LHCN-M2 (cell line): ENCODE measurements around the gene ZMIZ2. TPM values are rescaled to one million over a fixed set of nuclear protein-coding genes. Genes with fewer than 3 reads are reported as not detected.
"Not testable (repeated sequence)": the region's sequence is repeated elsewhere in the genome, so short reads cannot be mapped to it uniquely, and the experiment has no call there.

ENCODE experiments used
- DNase-seq: peaks from one replicate; pipeline ENCODE4 v3.0.0-alpha.2; 2012; ENCODE audit warnings: low read depth
- total RNA-seq: library from RNA; depleted of rRNA; stranded (reverse); fragments of >200 nt; gene quantifications from 2 replicates; pipeline ENCODE4 v1.2.3, GENCODE V29; 2014

Gene ZMIZ2
- total RNA-seq, 1 experiment from 2014 or later: 26.7 TPM

DNA sequence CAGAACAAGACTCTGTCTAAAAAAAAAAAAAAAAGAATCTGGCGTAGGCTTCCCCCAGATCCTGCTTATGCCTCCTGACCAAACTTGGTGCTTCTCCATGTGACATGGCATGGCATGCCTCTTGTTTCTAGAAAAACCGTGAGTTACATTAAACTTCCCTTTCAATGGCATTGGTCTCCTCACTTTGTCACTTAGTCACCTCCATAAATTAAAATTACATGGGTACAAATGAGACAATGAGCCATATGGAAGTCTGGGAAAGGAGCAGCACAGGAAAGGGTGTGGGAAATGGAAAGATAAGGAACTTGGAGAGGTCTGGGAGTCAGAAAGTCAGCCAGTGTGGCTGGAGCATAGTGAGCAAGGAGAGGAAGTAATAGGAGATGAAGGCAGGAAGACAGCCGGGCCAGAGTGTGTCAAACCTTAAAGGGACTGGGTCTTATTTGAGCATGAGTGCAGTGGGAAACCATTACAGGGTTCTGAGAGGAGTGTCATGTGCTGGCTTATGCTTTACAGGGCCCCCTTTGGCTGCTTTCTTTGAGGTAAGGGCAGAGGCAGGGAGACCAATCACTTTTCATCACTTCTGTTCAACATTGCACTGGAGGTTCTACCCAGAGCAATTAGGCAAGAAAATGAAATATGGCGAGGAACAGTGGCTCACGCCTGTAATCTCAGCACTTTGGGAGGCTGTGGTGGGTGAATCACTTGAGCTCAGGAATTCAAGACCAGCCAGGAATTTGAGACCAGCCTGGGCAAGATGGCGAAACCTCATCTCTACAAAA, 21.3 kb upstream of the ZMIZ2 start:
- peak; percentile 91 for DNase-seq

DNA sequence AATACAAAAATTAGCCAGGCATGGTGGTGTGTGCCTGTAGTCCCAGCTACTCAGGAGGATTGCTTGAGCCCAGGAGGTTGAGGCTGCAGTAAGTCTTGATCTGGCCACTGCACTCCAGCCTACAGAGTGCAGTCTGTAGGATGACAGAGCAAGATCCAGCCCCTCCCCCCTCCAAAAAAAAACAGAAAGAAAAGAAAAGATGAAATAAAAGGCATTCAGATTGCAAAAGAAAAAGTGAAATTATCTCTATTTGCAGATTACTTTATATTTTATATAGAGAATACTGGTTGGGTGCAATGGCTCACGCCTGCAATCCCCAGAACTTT, 20.7 kb upstream of the ZMIZ2 start:
- no peak for DNase-seq

DNA sequence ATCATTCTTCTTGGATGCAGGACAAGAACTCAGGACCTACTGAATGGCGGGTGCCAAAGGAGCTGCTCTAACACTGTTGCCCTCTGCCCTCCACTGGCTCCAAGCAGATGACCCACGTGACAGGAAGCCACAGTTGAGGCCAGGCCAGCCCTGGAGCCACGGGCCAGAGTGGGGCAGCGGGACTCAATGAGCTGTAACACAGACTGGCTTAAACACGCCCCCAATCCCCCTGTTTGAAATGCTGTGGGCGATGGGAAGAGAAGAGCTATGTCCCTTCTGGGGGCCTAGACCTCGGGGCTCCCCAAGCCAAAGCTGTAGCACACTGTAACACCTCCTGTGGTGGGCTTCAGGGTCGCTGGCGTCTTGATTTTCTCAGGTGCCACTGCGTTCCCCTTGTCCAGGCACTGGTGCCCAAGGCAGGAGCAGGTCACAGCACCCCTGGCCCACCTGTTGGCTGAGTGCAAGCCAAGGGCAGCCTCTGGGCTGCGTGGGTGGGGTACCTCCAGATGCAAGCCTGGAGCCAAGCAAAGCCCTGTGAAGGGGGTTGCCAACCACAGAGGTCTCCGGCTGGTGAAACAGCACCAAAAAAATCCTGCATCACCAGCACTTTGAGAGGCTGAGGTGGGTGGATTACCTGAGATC, 18.6 kb upstream of the ZMIZ2 start:
- no peak for DNase-seq

DNA sequence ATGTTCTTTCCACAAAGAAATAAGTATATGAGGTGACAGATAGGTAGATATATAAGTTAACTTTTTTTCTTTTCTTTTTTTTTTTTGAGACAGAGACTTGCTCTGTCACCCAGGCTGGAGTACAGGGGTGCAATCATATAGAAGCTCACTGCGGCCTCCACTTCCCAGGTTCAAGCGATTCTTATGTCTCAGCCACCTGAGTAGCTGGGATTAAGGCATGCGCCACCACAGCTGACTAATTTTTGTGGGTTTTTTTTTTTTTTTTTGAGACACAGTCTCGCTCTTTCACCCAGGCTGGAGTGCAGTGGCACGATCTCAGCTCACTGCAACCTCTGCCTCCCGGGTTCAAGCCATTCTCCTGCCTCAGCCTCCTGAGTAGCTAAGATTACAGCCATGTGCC, 15.7 kb upstream of the ZMIZ2 start:
- DNase-seq: not testable (repeated sequence)

DNA sequence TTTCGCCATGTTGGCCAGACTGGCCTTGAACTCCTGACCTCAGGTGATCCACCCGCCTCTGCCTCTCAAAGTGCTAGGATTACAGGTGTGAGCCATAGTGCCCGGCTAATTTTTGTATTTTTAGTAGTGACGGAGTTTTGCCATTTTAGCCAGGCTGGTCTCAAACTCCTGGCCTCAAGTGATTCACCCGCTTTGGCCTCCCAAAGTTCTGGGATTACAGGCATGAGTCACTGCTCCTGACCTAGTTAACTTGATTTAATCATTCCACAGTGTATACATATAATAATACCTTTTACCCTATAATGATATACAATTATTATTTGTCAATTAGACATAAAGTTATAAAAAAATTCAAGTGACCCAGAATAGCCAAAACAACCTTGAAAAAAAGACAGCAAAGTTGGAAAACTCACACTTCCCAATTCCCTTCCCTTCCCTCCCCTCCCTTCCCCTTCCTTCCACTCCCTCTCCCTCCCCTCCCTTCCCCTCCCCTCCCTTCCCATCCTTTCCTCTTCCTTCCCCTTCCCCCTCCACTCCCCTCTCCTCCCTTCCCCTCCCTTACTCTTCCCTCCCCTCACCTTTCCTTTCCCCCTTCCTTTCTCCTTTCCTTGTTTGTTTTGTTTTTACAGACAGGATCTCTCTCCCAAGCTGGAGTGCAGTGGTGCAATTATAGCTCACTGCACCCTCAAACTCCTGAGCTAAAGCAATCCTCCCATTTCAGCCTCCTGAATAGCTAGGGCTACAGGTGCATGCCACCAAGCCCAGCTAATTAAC, 14.8 kb upstream of the ZMIZ2 start:
- DNase-seq: peak; percentile 95

DNA sequence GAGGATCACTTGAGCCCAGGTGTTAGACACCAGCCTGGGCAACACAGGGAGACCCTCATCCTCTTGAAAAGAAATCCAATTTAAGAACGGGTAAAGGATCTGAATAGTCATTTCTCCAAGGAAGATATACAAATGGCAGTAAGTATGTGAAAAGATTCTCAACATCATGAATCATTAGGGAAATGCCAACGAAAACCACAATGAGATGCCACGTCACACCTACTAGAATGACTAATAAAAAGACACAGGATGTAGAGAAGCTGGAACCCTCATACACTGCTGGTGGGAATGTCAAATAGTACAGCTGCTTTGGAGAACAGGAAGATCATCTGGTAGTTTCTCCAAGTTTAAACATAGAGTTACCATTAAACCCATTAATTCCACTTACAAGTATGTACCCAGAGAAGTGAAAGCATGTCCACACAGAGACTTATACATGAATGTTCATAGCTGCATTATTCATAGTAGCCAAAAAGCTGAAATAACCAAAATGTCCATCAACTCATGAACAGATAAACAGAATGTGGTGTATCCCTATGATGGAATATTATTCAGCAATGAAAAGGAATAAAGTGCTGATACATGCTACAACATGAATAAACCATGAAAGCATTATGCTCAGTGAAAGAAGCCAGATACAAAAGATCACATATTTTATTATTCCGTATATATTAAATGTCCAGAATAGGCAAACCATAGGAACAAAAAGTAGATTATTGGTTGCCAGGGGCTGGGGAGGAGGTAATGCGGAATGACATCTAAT, 13.1 kb upstream of the ZMIZ2 start:
- peak; percentile 100 for DNase-seq

DNA sequence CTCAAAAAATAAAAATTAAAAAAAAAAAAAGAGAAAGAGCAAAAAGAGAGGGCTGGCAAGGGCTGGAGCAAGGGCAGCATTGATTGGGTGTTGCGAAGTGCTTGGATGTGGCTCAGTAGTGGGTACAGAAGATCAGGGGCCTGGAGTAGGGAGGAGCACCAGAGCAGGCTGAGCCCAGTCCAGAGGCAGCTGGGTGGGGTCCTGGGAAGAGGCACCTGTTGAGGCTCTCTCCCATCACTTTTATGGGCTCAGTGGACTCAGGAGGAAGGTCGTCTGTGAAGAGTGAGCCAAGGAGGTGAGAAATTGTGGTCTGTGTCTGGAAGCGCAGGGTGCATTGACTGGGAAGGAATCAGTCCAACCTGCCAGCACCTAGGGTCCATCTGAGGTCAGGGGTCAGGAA, 11.8 kb upstream of the ZMIZ2 start:
- no peak for DNase-seq

DNA sequence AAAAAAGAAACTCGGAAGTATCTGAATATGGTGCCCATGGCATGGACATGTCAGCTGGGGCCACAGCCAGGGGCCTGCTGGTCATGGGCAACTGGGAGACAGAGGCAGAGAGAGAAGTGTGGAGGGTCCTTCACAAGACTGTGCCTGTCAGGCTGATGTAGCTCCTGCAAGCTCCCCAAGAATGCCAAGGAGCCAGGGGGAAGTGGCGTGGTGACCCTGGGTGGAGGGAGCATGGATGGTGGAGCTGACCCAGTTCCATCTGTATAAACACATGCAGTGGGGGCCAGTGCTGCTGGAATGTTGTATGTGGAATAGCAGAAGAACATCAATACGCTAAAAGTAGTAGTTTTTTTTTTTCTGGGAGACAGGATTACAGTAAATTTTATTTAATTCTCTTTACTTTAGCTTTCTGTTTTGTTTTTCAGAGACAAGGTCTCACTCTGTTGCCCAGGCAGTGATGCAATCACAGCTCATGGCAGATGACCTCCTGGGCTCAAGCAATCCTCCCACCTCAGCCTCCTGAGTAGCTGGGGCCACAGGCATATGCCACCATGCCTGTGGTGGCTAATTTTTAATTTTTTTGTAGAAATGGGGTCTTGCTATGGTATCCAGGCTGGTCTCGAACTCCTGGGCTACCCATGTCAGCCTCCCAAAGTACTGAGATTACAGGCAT, 10.5 kb upstream of the ZMIZ2 start:
- peak; percentile 22 for DNase-seq

DNA sequence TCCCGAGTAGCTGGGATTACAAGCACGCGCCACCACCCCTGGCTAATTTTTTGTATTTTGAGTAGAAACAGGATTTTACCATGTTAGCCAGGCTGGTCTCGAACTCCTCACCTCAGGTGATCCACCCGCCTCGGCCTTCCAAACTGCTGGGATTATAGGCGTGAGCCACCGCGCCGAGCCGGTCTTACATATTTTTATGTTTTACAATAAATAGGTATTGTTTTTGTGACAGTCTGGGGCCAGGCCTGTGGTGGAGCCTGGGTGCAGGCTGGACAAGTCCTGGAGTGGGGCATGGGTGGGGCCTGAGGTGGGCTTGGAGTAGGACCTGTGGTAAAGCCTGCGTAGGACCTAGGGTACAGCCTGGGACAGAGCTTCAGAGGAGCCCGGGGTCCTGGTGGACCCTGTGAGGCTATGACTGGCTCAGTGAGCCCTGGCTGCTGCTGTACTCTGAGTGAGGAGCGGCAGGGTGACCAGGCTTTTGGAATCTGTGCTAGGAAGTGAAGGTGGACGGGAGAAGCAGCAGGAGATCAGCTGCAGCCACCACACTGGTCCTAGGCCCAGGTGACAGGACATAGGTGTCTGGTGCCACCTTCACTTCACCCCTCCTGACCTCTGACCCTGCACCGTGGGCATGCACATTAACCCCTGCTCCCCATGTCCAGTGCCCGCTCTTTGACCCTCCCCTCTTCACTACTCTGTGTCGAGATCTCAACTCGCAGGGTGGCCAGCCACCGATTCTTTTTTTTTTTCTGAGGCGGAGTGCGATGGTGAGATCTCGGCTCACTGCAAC, 9.6 kb upstream of the ZMIZ2 start:
- DNase-seq: no peak

DNA sequence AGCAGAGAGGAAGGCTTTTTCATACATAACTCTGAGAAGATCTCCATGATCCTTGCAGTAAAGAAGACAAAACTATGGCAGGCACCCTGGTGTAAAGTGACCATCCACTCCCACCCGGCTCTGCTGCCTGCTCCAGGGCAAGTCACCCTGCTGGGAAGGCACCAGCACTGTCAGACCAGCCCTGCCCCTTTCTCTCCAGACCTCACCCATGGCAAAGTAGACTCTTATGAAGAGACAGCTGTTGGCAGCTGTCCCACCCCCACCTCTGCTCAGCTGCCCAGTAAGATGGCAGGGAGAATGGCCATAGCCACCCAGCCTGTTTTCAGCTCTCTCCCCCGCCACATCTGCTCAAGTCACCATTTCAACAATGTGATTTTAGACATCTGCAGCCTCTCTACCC, 8.6 kb upstream of the ZMIZ2 start:
- DNase-seq: peak; percentile 74

DNA sequence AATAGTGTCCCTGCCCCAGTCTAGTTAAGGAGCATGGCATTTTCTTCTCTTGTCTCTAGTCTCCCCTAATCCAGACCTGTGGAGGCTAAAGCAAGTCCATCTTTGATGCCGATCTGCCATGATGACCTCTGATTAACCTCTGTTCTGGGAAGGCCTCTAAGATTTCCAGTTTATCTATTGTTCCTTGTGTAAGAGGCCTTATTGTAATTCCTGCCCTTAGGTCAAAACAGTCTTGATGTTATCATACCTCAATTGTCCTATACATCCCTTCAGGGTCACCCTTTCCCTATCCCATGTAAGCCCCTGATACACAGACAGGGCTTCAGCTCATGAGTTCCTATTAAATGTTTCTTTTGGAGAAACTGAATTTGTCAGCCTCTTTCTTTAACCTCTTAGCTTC, 4.9 kb upstream of the ZMIZ2 start:
- DNase-seq: no peak

DNA sequence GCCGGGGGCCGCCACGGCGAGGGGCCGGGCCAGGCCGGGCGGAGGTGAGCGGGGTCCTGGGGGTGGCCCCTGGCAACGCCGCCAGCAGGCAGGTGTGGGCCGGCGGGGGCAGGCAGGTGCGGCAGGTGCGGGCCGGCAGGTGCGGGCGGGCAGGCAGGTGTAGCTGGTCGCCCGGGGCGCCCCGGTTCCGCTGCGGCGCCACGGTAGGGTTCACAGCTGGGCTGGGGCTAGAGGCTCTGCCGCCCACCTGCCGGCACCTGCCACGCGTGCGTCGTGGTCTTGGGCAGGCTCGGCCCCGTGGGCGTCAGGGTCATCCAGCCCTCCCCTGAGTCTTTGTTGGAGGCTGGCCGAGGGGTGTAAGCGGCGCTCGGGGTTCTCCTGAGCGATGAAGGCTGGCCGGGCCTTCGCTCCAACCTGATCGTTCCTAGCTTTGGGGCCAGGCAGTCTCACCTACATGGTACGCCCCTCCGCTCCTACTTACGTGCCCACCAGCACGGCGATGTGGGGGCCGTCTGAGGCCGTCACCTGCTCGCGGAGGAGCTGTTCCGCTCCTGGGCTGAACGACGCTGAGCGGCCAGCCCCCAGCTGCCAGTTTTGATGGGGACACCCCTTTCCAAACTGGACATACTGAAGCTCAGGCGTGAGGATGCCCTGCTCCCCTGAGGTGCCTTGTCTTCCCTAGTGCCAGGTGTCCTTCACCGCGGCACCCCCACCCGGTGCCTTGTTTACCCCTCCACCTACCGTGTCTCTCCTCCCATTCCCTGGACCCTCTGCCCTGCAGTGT, 493 bp downstream of the ZMIZ2 start:
- no peak for DNase-seq

DNA sequence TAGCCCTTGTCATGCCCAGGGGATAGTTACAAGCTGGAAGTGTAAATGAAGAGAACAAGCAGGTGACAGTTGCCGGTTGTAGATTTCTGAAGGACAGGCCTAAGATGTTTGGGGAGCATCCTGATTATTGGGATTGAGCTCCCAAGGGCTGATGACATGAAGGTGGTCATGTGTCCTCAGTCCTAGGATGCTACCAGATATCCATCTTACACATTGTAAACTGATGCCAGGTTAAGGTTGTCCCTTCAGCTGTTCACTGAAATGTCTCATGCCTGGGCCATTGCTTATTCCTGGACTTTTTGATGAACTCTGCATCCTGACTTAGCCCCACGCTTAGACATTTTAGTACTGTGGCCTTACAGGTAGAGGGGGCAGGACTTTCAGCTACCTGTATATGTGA, 1.3 kb downstream of the ZMIZ2 start:
- no peak for DNase-seq

DNA sequence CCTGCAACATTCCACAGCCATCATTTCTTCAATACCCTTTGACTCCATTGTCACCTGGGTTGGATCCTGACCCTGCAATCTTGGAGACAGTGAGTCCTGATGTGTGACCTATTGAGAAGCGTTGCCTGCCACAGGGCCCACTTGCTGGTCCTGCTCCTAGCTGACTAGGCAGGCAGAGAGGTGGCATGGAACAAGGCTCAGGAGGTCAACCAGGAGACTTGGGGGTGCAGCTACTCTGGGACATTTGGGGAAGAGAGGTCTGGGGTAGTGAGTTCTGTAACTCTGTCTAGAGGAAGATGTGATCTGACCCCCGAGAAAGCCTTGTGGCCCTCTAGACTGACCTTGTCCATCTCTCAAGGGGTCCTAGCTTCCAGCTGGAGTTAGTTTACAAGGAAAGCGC, 1.8 kb downstream of the ZMIZ2 start:
- DNase-seq: no peak

DNA sequence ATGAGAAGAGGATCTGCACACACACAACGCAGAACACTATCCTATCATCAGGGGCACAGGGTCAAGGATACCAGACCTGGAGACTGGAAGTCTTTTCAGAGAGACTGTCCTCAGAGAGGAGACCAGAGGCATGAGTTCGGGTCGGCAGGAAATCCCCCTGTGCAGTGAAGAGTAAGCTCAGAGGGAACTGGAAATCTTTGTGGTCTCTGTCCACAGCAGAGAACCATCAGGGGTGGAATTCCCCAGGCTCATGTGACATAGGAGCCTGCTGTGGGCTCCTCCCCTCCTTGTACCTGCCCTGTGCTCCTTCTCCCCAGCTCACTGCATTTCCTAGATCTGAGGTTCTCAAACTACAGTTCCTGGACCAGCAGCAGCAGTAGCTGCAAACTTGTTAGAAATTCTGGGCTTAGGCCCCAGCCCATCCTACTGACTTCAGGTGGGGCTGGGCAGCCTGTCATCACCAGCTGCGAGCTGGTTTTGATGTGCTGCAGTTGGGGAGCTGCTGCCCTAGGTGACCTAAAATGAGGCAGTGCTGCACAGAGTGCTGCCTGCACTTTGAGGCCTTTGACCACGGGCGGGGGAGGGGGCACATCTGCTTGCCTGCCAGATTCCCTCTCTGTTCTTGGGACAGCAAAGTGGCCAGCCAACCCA, 2.4 kb downstream of the ZMIZ2 start:
- no peak for DNase-seq

DNA sequence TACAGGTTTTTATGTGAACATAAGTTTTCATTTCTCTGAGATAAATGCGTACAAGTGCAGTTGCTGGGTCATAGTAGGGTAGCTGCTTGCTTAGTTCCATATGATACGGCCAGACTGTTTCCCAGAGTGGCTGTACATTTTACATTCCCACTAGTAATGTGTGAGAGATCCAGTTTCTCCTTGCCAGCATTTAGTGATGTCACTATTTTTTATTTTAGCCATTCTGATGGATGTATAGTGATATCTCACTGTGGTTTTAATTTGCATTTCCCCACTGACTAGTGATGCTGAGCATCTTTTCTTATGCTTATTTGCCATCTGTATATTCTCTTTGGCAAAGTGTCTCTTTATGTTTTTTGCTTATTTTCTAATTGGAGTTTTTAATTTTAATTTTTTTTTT, 4.2 kb downstream of the ZMIZ2 start:
- no peak for DNase-seq

DNA sequence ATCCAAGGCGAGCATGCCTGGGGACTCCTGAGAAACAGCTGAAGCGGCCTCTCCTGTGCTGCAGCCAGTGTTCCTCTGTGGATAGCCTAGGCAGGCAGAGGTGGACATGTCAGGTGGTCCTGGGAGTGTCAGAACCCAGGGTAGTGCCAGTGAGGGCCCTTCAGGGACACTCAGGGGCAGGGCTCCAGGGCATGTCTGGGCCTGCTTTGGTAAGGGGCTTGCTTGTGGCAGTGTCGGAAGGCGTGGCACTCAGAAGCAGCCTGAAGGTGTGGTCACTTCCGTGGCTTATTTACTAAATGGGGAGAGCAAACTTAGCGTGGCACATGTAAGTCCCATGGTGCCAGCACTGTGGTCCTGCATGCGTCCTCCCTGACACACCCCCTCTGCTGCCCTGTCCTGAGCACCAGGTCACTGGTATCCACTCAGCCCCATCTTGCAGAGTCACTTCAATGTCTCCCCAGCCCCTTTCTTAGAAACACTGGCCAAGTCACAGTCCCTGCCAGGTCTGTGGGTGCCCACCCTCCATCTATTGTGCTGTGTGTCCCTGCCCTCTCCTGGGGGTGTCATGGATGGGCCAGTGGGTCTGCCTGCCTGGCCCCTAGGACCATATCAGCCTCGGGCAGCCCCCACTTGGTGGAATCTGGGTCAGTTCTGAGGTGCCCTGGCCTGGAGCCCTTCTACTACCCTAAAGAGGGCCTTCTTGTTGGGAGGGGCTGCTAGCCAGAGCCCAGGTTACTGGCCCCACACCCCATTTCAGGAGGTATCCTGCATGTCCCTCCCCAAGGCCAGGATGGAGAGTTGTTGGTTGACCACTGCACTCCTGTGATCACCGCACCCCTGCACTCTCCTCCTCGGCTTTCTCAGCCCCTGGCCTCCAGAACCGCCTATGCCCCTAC, 6.4 kb downstream of the ZMIZ2 start:
- DNase-seq: no peak
